Sigmoid colon (tissue), 7 donors: ENCODE data around the gene SLC6A18. TPM values are rescaled to one million over a fixed set of nuclear protein-coding genes. Genes with fewer than 3 reads are reported as not detected.

Experiments
- DNase-seq: peaks from one replicate; pipeline ENCODE4 v3.0.0-alpha.2; 2019
- H3K27ac ChIP-seq, 4 donors: fragments of 200-600 bp; sonication (generic); one replicate each; pipeline ENCODE4 v1.5.1; 2016 to 2019; ENCODE audit warnings: mild to moderate bottlenecking in 1 of 4
- H3K27me3 ChIP-seq, 3 donors: fragments of 200-600 bp; sonication (generic); one replicate each; pipeline ENCODE4 v1.5.1; 2019; ENCODE audit warnings: mild to moderate bottlenecking in 1 of 3
- H3K36me3 ChIP-seq, 4 donors: fragments of 200-600 bp; sonication (generic); one replicate each; pipeline ENCODE4 v1.5.1; 2016 to 2019
- H3K4me1 ChIP-seq, 4 donors: fragments of 200-600 bp; sonication (generic); one replicate each; pipeline ENCODE4 v1.5.1; 2017 to 2019
- H3K4me3 ChIP-seq, 4 donors: fragments of 200-600 bp; sonication (generic); one replicate each; pipeline ENCODE4 v1.5.1; 2017 to 2019; ENCODE audit warnings: mild to moderate bottlenecking in 2 of 4, moderate library complexity in 1 of 4
- H3K9me3 ChIP-seq, 4 donors: fragments of 200-600 bp in 3 of 4; sonication (generic) in 3 of 4; one replicate each; pipeline versions ENCODE4 v1.5.1 to v1.6.1; 2013 to 2019
- CTCF ChIP-seq, 4 experiments: fragments of 450-650 bp in 3 of 4; fragments of 200-600 bp in 1 of 4; IDR thresholded peaks; one replicate each; pipeline ENCODE4 v1.5.1; 2016 to 2019; ENCODE audit warnings: antibody characterized with exemption in 4 of 4, mild to moderate bottlenecking in 3 of 4, moderate library complexity in 2 of 4
- EP300 ChIP-seq, 4 donors: sonication (generic); formaldehyde crosslinking; IDR thresholded peaks; one replicate each; pipeline ENCODE4 v1.6.1; 2017; ENCODE audit warnings: antibody characterized with exemption in 4 of 4
- POLR2A ChIP-seq, 2 donors: fragments of 450-650 bp; IDR thresholded peaks; one replicate each; pipeline ENCODE4 v1.6.1; 2016; ENCODE audit warnings: antibody characterized with exemption in 2 of 2, mild to moderate bottlenecking in 2 of 2, moderate library complexity in 2 of 2
- POLR2AphosphoS5 ChIP-seq, 4 donors: sonication (generic); formaldehyde crosslinking; IDR thresholded peaks; one replicate each; pipeline ENCODE4 v1.6.1; 2017; ENCODE audit warnings: antibody characterized with exemption in 4 of 4
- WGBS, 2 donors: extraction: QIAGEN DNeasy Blood & Tissue Kit; methylation state at CpG; one replicate each; pipeline ENCODE4 v1.1.7; 2013; 5-methylcytosine and 5-hydroxymethylcytosine counted together
- intact Hi-C: fragments of 100-400 bp; cut with DNase I; formaldehyde crosslinking; loops from one replicate; pipeline ENCODE4 v1.15.1; 2023
- polyA plus RNA-seq, 3 donors: library from polyadenylated mRNA; stranded (reverse); fragments of 200-250 nt; gene quantifications; one replicate each; pipeline ENCODE4 v1.2.3, GENCODE V29; 2013
- total RNA-seq, 4 donors: library from RNA; depleted of rRNA; stranded (reverse); fragments of >200 nt; gene quantifications; one replicate each; pipeline ENCODE4 v1.1.0, GENCODE V29; 2016
- donor health status: healthy with polysubstance abuse.
- donor health status: Bipolar disorder and iron deficiency.
- donor health status: healthy.

Gene SLC6A18
- total and polyA plus RNA-seq, 7 donors: 0.07 TPM; not detected in 6

GRCh38 chr5:1214163-1214935 is 10.8 kb upstream of the SLC6A18 start:
- intact Hi-C loops: no loop called here
- H3K27ac ChIP-seq: no peak overlapping the region
- 71 to 78% methylated on average over 22 of the region's 22 CpGs for WGBS, 2 donors
- TF ChIP-seq EP300 (IDR thresholded peaks at IDR 0.05) (no peak), POLR2AphosphoS5 (IDR thresholded peaks at IDR 0.05) (no peak), CTCF (IDR thresholded peaks at IDR 0.05) (no peak), POLR2A (IDR thresholded peaks at IDR 0.05) (no peak)
- H3K4me3 ChIP-seq: no peak overlapping the region
- no peaks in the 10 kb centered on the region for H3K36me3 ChIP-seq
- peaks cover 0 to 5% (median 0%) of the 10 kb centered on the region in 3 donors for H3K27me3 ChIP-seq
- no peak for DNase-seq
- no peaks in the 10 kb centered on the region for H3K9me3 ChIP-seq
- H3K4me1 ChIP-seq: no peaks in the 10 kb centered on the region

GRCh38 chr5:1214936-1215220 is 10.3 kb upstream of the SLC6A18 start:
- 21 to 46% methylated on average over 2 of the region's 2 CpGs for WGBS, 2 donors
- Histone ChIP-seq H3K4me3 (no peak overlapping the region), H3K4me1 (no peaks in the 10 kb centered on the region), H3K36me3 (no peaks in the 10 kb centered on the region), H3K27me3 (peaks cover 0 to 5% (median 0%) of the 10 kb centered on the region in 3 donors), H3K27ac (no peak overlapping the region), H3K9me3 (no peaks in the 10 kb centered on the region)
- DNase-seq: no peak
- intact Hi-C loops: no loop called here
- no peak for TF ChIP-seq EP300 (IDR thresholded peaks at IDR 0.05)

- TF ChIP-seq CTCF (IDR thresholded peaks at IDR 0.05) (no peak), POLR2A (IDR thresholded peaks at IDR 0.05) (no peak), POLR2AphosphoS5 (IDR thresholded peaks at IDR 0.05) (no peak), EP300 (IDR thresholded peaks at IDR 0.05) (no peak)
- Histone ChIP-seq H3K36me3 (no peaks in the 10 kb centered on the region), H3K4me1 (no peaks in the 10 kb centered on the region), H3K27ac (no peak overlapping the region), H3K4me3 (no peak overlapping the region), H3K27me3 (peaks cover 0 to 5% (median 0%) of the 10 kb centered on the region in 3 donors), H3K9me3 (no peaks in the 10 kb centered on the region)
- DNase-seq: no peak
- 95 to 96% methylated on average over 23 of the region's 23 CpGs for WGBS, 2 donors
- intact Hi-C loops: no loop called here
Measured at GRCh38 chr5:1215320-1216096, 9.7 kb upstream of the SLC6A18 start.

- H3K4me1 ChIP-seq: no peaks in the 10 kb centered on the region
- intact Hi-C loops: no loop called here
- H3K27me3 ChIP-seq: peaks cover 0 to 5% (median 0%) of the 10 kb centered on the region in 3 donors
- no peak for TF ChIP-seq POLR2A (IDR thresholded peaks at IDR 0.05)
- no peak for TF ChIP-seq EP300 (IDR thresholded peaks at IDR 0.05)
- TF ChIP-seq CTCF (IDR thresholded peaks at IDR 0.05): no peak
- no peak for TF ChIP-seq POLR2AphosphoS5 (IDR thresholded peaks at IDR 0.05)
- H3K27ac ChIP-seq: no peak overlapping the region
- H3K4me3 ChIP-seq: no peak overlapping the region
- no peaks in the 10 kb centered on the region for H3K9me3 ChIP-seq
- H3K36me3 ChIP-seq: no peaks in the 10 kb centered on the region
- no peak for DNase-seq
- WGBS, 2 donors: 95 to 96% methylated on average over 38 of the region's 38 CpGs
Measured at GRCh38 chr5:1216211-1216917, 8.8 kb upstream of the SLC6A18 start.

- no peaks in the 10 kb centered on the region for H3K4me1 ChIP-seq
- intact Hi-C loops: no loop called here
- H3K27ac ChIP-seq: no peak overlapping the region
- H3K36me3 ChIP-seq: no peaks in the 10 kb centered on the region
- peaks cover 0 to 5% (median 0%) of the 10 kb centered on the region in 3 donors for H3K27me3 ChIP-seq
- 90 to 94% methylated on average over 18 of the region's 18 CpGs for WGBS, 2 donors
- TF ChIP-seq POLR2AphosphoS5 (IDR thresholded peaks at IDR 0.05) (no peak), CTCF (IDR thresholded peaks at IDR 0.05) (no peak), EP300 (IDR thresholded peaks at IDR 0.05) (no peak), POLR2A (IDR thresholded peaks at IDR 0.05) (no peak)
- no peaks in the 10 kb centered on the region for H3K9me3 ChIP-seq
- no peak overlapping the region for H3K4me3 ChIP-seq
- no peak for DNase-seq
Measured at GRCh38 chr5:1216918-1217295, 8.3 kb upstream of the SLC6A18 start.
